ENCODE results near the gene RP2. TPM values are rescaled to one million over a fixed set of nuclear protein-coding genes. Genes with fewer than 3 reads are reported as not detected.
A peak's percentile ranks its signal among the peaks of the same experiment; 100 is the strongest.

RP2 gene
- total RNA-seq, 1 experiment from 2014 or later: 41.4 TPM

- peak; percentile 85 for DNase-seq (ENCODE audit: low read depth)
These were observed 4.5 kb downstream of the RP2 start for GRCh38 chrX:46841346-46841745.

GRCh38 chrX:46844913-46845312 lies 8.1 kb downstream of the RP2 start:
- DNase-seq (ENCODE audit: low read depth): no peak

GRCh38 chrX:46849933-46850332 lies 13.1 kb downstream of the RP2 start:
- peak; percentile 71 for DNase-seq (ENCODE audit: low read depth)

- DNase-seq (ENCODE audit: low read depth): no peak
These were observed 13.9 kb downstream of the RP2 start for GRCh38 chrX:46850771-46851170.

GRCh38 chrX:46856483-46856882 lies 19.6 kb downstream of the RP2 start:
- no peak for DNase-seq (ENCODE audit: low read depth)

- DNase-seq (ENCODE audit: low read depth): no peak
These were observed 23.7 kb downstream of the RP2 start for GRCh38 chrX:46860557-46860956.

GRCh38 chrX:46863072-46863471 lies 26.2 kb downstream of the RP2 start:
- DNase-seq (ENCODE audit: low read depth): no peak

- peak; percentile 31 for DNase-seq (ENCODE audit: low read depth)
These were observed 27.8 kb downstream of the RP2 start for GRCh38 chrX:46864606-46865005.

- DNase-seq (ENCODE audit: low read depth): peak; percentile 79
These were observed 28.4 kb downstream of the RP2 start for GRCh38 chrX:46865281-46865680.

- no peak for DNase-seq (ENCODE audit: low read depth)
These were observed 29.9 kb downstream of the RP2 start for GRCh38 chrX:46866726-46867125.

GRCh38 chrX:46873746-46874145 lies 36.9 kb downstream of the RP2 start:
- DNase-seq (ENCODE audit: low read depth): peak; percentile 12

GRCh38 chrX:46876901-46877300 lies 40.1 kb downstream of the RP2 start:
- DNase-seq (ENCODE audit: low read depth): no peak

- DNase-seq (ENCODE audit: low read depth): no peak
These were observed 45.4 kb downstream of the RP2 start for GRCh38 chrX:46882266-46882665.

GRCh38 chrX:46884799-46885198 lies 48.0 kb downstream of the RP2 start:
- no peak for DNase-seq (ENCODE audit: low read depth)

- no peak for DNase-seq (ENCODE audit: low read depth)
These were observed 61.4 kb downstream of the RP2 start for GRCh38 chrX:46898207-46898606.

GRCh38 chrX:46903458-46904242 lies 66.8 kb downstream of the RP2 start:
- DNase-seq (ENCODE audit: low read depth): peak; percentile 82

GRCh38 chrX:46904626-46905025 lies 67.8 kb downstream of the RP2 start:
- DNase-seq (ENCODE audit: low read depth): no peak

- DNase-seq (ENCODE audit: low read depth): no peak
These were observed 73.6 kb downstream of the RP2 start for GRCh38 chrX:46910415-46910814.

GRCh38 chrX:46912098-46912602 lies 75.3 kb downstream of the RP2 start, which contains the start of gene JADE3:
JADE3 (plus strand) TSS chrX:46912421; CDS start chrX:46984895, 72,474 bp downstream.
- peak; percentile 80 for DNase-seq (ENCODE audit: low read depth)

GRCh38 chrX:46912603-46913491 lies 76.0 kb downstream of the RP2 start:
- DNase-seq (ENCODE audit: low read depth): peak; percentile 57

GRCh38 chrX:46913667-46914066 lies 76.8 kb downstream of the RP2 start:
- DNase-seq (ENCODE audit: low read depth): peak; percentile 40

- no peak for DNase-seq (ENCODE audit: low read depth)
These were observed 79.4 kb downstream of the RP2 start for GRCh38 chrX:46916273-46916672.

GRCh38 chrX:46917622-46918021 lies 80.8 kb downstream of the RP2 start:
- no peak for DNase-seq (ENCODE audit: low read depth)
